ENCODE data around the gene CPSF6. TPM values are rescaled to one million over a fixed set of nuclear protein-coding genes. Genes with fewer than 3 reads are reported as not detected.

The CPSF6 gene
- total RNA-seq, 1 experiment from 2014 or later, result 88.4 TPM

DNA sequence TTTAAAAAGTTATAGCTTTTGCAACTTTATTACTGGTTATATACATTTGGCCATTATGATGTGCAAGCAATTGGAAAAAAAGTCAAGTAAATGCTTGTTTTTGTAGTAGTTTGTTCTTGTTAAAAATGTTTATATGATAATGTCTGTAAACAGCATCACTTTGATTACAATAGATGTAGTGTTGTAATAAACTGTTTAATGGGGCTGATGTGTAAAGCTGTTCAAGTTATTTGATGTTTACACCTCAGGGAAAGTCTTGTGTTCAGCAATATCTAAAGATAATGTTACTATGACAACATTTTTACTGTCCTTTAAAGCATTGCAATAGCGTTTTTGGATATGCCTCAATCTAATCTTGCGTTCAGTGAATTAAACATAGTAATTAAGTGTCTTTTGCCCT lies 30.4 kb downstream of the CPSF6 start:
- POLR2A ChIA-PET, result no interaction called here
- H3K9me2 ChIP-seq (ENCODE audit: insufficient read depth), result no peaks in the 10 kb centered on the region
- no peak overlapping the region for H3K9ac ChIP-seq (ENCODE audit: low read length)
- H3K9me3 ChIP-seq (ENCODE audit: control insufficient read depth in 1 of 2, insufficient read depth in 1 of 2, low read depth in 1 of 2, low read length in 2 of 2), result no peaks in the 10 kb centered on the region
- no peak for ATAC-seq
- no peak overlapping the region for H3K4me2 ChIP-seq (ENCODE audit: low read length)
- no peak overlapping the region for H3K4me3 ChIP-seq (replicated peaks in 1 of 2; ENCODE audit: low read depth in 1 of 2, low read length in 2 of 2)
- CTCF ChIA-PET, result interaction anchor here (0.7 to 2.9 kb wide), 2 partner anchors 16 to 18 kb away, joined by 3 to 10 read pairs; no protein-coding TSS in a partner anchor
- no peak for DNase-seq (ENCODE audit: low read depth, low spot score)
- no peak overlapping the region for H2AFZ ChIP-seq (ENCODE audit: low read depth, low read length, poor library complexity, severe bottlenecking)
- peaks cover 18% of the 10 kb centered on the region; the same call in 1 of the 2 replicates for H4K20me1 ChIP-seq (ENCODE audit: insufficient read depth)
- no peaks in the 10 kb centered on the region for H3K27me3 ChIP-seq (ENCODE audit: insufficient read depth, low read length)
- no peaks in the 10 kb centered on the region for H3K4me1 ChIP-seq (ENCODE audit: control insufficient read depth in 1 of 2, insufficient read depth in 2 of 2, low read length in 2 of 2)
- peaks cover 49% of the 10 kb centered on the region for H3K79me2 ChIP-seq (ENCODE audit: insufficient read depth, low read length)
- TF ChIP-seq FOSL1 (IDR thresholded peaks at IDR 0.05; ENCODE audit: low read depth), result no peak
- TF ChIP-seq ZFX (IDR thresholded peaks at IDR 0.05), result no peak
- no peak for TF ChIP-seq POLR2A (IDR thresholded peaks at IDR 0.05; ENCODE audit: borderline replicate concordance, extremely low read depth, insufficient read depth, insufficient read length)
- no peak for TF ChIP-seq CEBPB (IDR thresholded peaks at IDR 0.05; ENCODE audit: low read depth)
- TF ChIP-seq TCF7L2 (IDR thresholded peaks at IDR 0.05; ENCODE audit: borderline replicate concordance, extremely low read depth, insufficient read depth, insufficient read length), result no peak
- no peak for TF ChIP-seq JUND (IDR thresholded peaks at IDR 0.05)
- TF ChIP-seq SRF (IDR thresholded peaks at IDR 0.05; ENCODE audit: low read depth), result no peak
- TF ChIP-seq ELF1 (IDR thresholded peaks at IDR 0.05; ENCODE audit: borderline replicate concordance, low read depth), result no peak
- no peak for TF ChIP-seq ZNF274 (IDR thresholded peaks at IDR 0.05; ENCODE audit: low read depth, low read length)
- no peak for TF ChIP-seq MAX (IDR thresholded peaks at IDR 0.05)
- no peak for TF ChIP-seq CTCF (IDR thresholded peaks at IDR 0.05 in 2 of 3, conservative IDR thresholded peaks at IDR 0.05 in 1 of 3; ENCODE audit: borderline replicate concordance in 1 of 3, insufficient read depth in 1 of 3, low read depth in 2 of 3, low read length in 2 of 3)
- TF ChIP-seq YY1 (IDR thresholded peaks at IDR 0.05; ENCODE audit: extremely low read depth, insufficient replicate concordance, low read depth, low read length), result no peak
- BruUV-seq (replicated peaks), result no TSS peak
- H3K27ac ChIP-seq (ENCODE audit: low read depth, low read length), result no peak overlapping the region
- peaks cover 15 to 25% of the 10 kb centered on the region in 2 experiments; a peak in 3 of 4 replicates for H3K36me3 ChIP-seq (ENCODE audit: control insufficient read depth in 1 of 2, insufficient read depth in 2 of 2, low read length in 2 of 2)
- RAD21 ChIA-PET (ENCODE audit: low non-redundant PET in 1 of 2, low total read pairs in 2 of 2, uncharacterized antibody in 2 of 2, unreplicated experiment in 2 of 2), result no interaction called here
- intact Hi-C loops (cut with micrococcal nuclease), result no loop called here
